Aorta (tissue), 4 donors: ENCODE results near the gene NSMCE4A. TPM values are rescaled to one million over a fixed set of nuclear protein-coding genes. Genes with fewer than 3 reads are reported as not detected.

Experiments
- polyA plus RNA-seq, 2 donors: library from polyadenylated mRNA; stranded (reverse); fragments of 200-250 nt; gene quantifications; one replicate each; pipeline ENCODE4 v1.2.3, GENCODE V29; 2013
- total RNA-seq, 2 donors: library from RNA; stranded (reverse); fragmentation: NEBNext Ultra II Directional; extraction: Animal tissue kit (Norgen Biotek cat#: 25700); gene quantifications; one replicate each; pipeline ENCODE4 v1.2.1, GENCODE V29; 2021
- donor health status: healthy with polysubstance abuse.
- donor health status: Bipolar disorder and iron deficiency.
- donor health status: DM: no; HTN: no; CAD: no.
- donor health status: DM: yes; HTN: yes; CAD: no.

NSMCE4A gene
- total and polyA plus RNA-seq, 4 donors, result 25.0 to 84.9 (median 43.5) TPM

Other genes with a start within 250 kb of the NSMCE4A start
- gene ATE1, start 47.2 kb downstream of the NSMCE4A start, total RNA-seq, result 10 to 100 TPM; 26.6 to 30.0 TPM
- 1 to 10 TPM; 8.3 to 8.9 TPM for gene ATE1, start 47.2 kb downstream of the NSMCE4A start, polyA plus RNA-seq
- 10 to 100 TPM; 60.7 to 74.4 TPM for gene TACC2, start 13.9 kb upstream of the NSMCE4A start, total RNA-seq
- gene TACC2, start 13.9 kb upstream of the NSMCE4A start, polyA plus RNA-seq, result 10 to 100 TPM; 25.8 to 41.0 TPM